ENCODE results near the gene GTF2F2. TPM values are rescaled to one million over a fixed set of nuclear protein-coding genes. Genes with fewer than 3 reads are reported as not detected.
A peak's percentile ranks its signal among the peaks of the same experiment; 100 is the strongest.
"Not testable (repeated sequence)": the region's sequence is repeated elsewhere in the genome, so short reads cannot be mapped to it uniquely, and the experiment has no call there.

Gene GTF2F2
- polyA plus RNA-seq, 3 donors, result 24.6 to 26.1 (median 25.8) TPM

DNA sequence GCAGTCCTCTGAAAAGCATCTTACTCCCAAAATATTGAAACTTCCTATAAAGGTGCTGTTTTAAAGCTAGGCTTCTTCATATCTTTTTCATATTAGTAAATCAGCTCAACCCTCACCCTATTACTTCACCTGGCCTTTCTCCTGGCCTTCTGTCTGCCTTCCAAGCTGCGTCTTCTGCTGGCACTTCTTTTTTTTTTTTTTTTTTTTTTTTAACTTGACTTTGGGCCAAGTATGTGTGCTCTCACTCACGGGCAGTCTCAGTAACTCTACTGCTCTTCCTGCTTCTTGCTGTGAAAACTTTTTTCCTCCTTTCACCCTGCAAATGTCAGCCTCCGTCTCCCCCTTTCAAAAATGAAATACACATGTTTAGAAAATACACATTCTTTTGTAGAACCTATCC lies 121.8 kb downstream of the GTF2F2 start:
- DNase-seq, result no peak

DNA sequence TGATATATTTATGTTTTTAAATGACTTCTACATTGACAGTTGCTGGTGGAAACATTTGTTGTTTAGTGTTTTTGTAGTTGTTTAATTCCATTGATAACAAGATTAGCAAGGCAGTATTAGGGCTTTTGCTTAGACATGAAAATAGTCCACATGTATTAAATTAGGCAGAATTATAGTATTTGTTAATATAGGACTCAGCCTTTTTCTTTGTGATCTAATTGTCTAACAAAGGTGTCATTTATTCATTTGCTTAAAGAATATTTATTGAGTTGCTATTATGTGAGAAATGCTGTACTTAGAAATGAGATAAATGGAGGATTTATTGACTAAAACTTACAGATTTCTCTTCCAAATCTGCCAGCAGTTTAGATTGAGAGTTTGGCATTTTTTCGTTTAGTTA lies 122.2 kb downstream of the GTF2F2 start:
- DNase-seq, result no peak

GRCh38 chr13:45243077-45243476 lies 122.8 kb downstream of the GTF2F2 start:
- no peak for DNase-seq

DNA sequence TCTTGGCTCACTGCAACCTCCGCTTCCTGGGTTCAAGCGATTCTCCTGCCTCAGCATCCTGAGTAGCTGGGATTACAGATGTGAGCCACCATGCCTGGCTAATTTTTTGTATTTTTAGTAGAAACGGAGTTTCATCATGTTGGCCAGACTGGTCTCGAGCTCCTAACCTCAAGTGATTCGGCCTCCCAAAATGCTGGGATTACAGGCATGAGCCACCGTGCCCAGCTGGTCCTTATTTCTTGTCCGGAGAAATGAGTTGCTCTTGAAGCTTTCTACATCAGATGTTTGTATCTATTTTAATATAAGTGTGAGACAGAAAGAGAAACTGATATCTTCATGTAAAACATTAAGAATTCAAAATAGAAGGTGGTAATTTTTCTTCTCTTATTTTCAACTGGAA lies 124.4 kb downstream of the GTF2F2 start:
- not testable (repeated sequence) for DNase-seq

DNA sequence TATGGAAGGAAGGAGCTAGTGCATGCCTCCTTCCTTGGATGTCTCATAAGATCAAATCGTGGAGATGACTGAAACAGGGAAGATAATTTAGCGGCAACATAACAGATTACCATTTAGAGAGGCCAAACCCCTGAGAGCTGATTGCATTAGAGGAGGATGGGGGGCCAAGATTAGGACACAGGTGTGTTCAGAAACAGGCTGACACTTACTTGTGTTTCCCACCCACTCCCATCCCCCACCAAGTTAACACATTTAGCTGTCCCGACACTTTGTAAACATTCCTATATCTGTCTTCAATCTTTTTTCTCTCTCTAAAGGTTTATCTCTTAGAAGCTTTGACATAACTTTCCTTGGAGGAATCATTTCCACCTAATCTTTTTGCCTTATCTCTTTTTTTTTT lies 129.4 kb downstream of the GTF2F2 start:
- DNase-seq, result no peak

DNA sequence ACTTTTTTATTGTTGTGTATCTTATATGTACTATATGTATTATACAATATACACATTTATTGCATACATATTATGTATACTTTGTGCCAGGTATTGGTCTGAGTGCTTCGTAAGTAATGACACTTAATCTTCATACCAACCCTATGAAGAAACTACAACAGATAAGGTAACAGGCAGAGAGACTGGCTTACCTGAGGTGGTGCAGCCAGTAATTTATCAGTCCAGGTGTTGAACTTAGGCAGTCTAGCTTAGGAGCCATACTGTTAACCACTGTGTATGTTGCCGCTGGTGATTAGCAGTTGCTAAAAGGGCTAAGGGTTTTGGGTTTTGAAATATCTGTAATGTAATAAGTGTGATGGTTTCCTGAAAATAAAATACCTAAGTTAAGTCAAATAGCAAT lies 134.1 kb downstream of the GTF2F2 start:
- DNase-seq, result no peak

- no peak for DNase-seq
These were observed 135.1 kb downstream of the GTF2F2 start for GRCh38 chr13:45255247-45255987.

DNA sequence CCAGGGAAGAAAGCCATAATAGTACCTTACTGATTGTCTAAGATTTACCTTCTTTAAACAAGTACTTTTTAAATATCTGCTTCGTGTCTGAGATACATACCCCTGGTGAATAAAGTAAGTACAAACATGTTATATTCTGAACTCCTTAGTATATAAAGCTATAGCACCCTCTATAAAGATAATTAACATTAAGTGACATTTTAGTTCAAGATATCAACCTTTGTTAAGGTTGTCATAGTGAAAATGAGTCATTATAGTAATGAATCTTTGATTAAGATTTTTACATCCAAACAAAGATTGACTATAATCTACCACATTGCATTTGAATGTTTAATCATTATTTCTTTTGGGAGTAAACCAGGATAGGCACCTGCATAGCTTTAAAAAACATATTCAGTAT lies 135.9 kb downstream of the GTF2F2 start:
- DNase-seq, result no peak

GRCh38 chr13:45257638-45258333 lies 137.5 kb downstream of the GTF2F2 start:
- no peak for DNase-seq

DNA sequence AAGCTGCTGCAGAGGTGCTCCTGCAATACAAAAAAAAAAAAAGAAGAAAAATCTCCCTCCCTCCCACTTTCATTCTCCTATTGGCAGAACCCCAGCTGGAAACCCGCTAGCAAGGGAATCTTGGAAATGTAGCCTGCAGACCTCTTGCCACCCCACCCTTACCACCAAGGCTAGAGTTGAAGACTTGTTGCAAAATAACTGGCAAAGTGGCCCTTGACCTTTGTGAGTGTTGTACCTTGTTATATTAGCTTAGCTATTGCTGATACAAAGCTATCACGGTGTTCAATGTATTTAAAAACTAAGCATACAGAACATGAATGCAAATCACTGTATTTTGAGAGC lies 138.0 kb downstream of the GTF2F2 start:
- DNase-seq, result no peak

DNA sequence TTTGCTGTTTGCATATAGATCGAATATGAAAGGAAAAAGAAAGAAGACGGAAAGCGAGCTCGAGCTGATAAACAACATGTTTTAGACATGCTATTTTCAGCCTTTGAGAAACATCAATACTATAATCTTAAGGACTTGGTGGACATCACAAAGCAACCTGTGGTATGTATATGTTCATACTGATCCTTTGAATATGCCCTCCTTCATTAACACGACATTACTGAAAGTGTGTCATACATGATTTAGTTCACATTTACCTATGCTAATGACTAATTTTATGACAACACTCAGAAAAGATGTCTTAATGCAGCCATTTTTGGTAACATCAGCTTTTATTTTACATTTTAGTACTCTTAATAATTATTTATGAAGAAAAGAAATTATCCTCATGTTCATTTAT lies 146.9 kb downstream of the GTF2F2 start:
- no peak for DNase-seq

- DNase-seq, result no peak
These were observed 148.9 kb downstream of the GTF2F2 start for GRCh38 chr13:45269204-45269603.

DNA sequence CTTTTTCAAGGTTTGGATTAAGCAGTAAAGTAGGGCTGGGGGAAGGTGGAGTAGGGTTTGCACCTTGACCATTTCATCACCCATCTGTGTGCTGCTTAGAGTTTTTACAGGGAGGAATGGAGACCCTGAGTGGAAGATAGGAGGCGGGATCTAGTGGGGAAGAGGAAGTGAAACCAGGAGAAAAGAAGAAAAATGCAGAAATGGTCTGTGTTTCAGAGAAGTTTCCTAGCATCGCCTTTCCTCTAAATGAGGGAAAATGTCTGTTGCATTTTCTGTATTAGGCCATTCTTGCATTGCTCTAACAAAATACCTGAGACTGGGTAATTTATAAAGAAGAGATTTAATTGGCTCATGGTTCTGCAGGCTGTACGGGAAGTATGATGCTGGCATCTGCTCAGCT lies 156.6 kb downstream of the GTF2F2 start:
- DNase-seq, result no peak

GRCh38 chr13:45278096-45278645 lies 157.9 kb downstream of the GTF2F2 start:
- no peak for DNase-seq

GRCh38 chr13:45280011-45280410 lies 159.7 kb downstream of the GTF2F2 start:
- no peak for DNase-seq

DNA sequence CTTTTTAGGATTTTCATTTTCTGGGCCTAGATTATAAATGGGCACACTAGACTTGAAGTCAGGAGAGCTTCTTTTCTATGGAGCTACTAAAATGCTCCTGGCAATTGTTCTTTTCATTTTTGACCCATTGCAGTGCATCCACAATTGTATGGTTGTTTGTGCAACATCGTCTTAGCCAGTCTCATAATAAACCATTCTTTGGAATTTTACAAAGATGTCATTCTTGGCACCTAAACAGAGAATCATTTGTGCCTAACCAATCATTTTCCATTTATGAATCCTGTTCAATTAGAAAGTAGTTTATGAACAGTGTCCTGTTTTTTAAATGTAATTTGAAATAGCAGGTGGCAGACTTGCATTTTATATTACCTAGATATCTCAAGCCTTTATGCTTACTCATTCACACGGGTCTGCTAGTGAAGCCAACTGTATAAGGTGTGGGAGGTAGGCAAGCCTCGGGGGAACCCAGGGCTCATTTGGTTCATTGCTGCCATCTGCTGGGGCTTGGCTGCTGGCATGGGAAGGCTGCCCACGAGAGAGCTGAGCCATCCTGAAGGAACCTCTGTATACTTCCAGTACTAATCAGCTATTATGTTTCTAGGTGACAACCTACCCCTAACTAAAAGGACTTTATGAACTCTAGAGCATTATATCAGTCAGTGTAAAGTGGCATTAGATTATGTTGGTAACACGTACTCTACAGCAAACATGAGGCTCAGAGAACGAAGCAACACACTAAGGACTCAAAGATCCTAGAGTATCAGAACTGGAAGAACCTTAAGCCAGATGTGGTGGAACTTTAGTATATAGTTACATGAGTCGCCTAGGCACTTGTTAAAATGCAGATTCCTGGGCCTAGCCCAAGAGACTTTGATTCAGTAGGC lies 160.7 kb downstream of the GTF2F2 start:
- peak; percentile 60 for DNase-seq

DNA sequence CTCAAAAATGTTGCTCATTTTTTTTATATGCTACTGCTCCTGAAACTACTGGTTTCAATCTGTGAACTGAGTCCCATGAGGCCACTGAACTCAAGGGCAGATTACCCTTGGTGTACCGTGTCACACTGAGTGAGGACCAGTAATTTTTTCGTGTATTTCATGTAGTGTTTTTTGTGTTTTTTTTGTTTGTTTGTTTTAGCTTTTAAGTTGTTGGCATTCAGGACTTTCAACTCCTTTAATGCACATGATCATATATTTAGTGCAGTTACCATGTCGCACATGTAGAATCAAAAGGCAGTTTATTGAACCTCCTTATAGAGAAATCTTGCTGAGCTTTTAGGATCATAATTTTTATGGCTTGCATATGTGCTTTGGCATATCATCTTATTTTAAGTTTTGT lies 162.7 kb downstream of the GTF2F2 start:
- DNase-seq, result no peak

- DNase-seq, result no peak
These were observed 169.7 kb downstream of the GTF2F2 start for GRCh38 chr13:45289936-45290563.

- DNase-seq, result no peak
These were observed 171.9 kb downstream of the GTF2F2 start for GRCh38 chr13:45292176-45292575.

GRCh38 chr13:45295536-45295935 lies 175.2 kb downstream of the GTF2F2 start:
- DNase-seq, result no peak

GRCh38 chr13:45296259-45296658 lies 175.9 kb downstream of the GTF2F2 start:
- DNase-seq, result no peak
